NCI-H524 treated with DMSO at 0.1 percent for 48 hours (cell line): Measurements from ENCODE around the gene RASIP1.
"Not testable (repeated sequence)": the region's sequence is repeated elsewhere in the genome, so short reads cannot be mapped to it uniquely, and the experiment has no call there.

ENCODE experiments used
- DNase-seq: peaks from one replicate; lab custom pipeline; 2025; lab: John Stamatoyannopoulos, UW

The RASIP1 gene

GRCh38 chr19:48705431-48705830 lies 35.0 kb downstream of the RASIP1 start:
- no peak for DNase-seq

GRCh38 chr19:48703316-48703715 lies 37.1 kb downstream of the RASIP1 start:
- DNase-seq, result no peak

GRCh38 chr19:48702701-48703100 lies 37.7 kb downstream of the RASIP1 start:
- no peak for DNase-seq

- DNase-seq, result no peak
These were observed 42.4 kb downstream of the RASIP1 start for GRCh38 chr19:48698046-48698445.

GRCh38 chr19:48696353-48697010 lies 43.9 kb downstream of the RASIP1 start:
- no peak for DNase-seq

- no peak for DNase-seq
These were observed 44.6 kb downstream of the RASIP1 start, which contains the start of gene FUT2 for GRCh38 chr19:48695743-48696352. TSS of gene FUT2 (plus strand) at chr19:48695971. CDS start at chr19:48702957, 6,986 bp downstream.

- not testable (repeated sequence) for DNase-seq
These were observed 46.8 kb downstream of the RASIP1 start for GRCh38 chr19:48693629-48694028.

- no peak for DNase-seq
These were observed 51.0 kb downstream of the RASIP1 start for GRCh38 chr19:48689449-48689848.

GRCh38 chr19:48687776-48688175 lies 52.6 kb downstream of the RASIP1 start:
- DNase-seq, result no peak

- DNase-seq, result not testable (repeated sequence)
These were observed 53.8 kb downstream of the RASIP1 start for GRCh38 chr19:48686637-48687036.

GRCh38 chr19:48686088-48686487 lies 54.3 kb downstream of the RASIP1 start:
- no peak for DNase-seq

GRCh38 chr19:48685583-48685982 lies 54.8 kb downstream of the RASIP1 start:
- no peak for DNase-seq

GRCh38 chr19:48683349-48683748 lies 57.1 kb downstream of the RASIP1 start:
- DNase-seq, result no peak

GRCh38 chr19:48681127-48681470 lies 59.3 kb downstream of the RASIP1 start:
- no peak for DNase-seq

- no peak for DNase-seq
These were observed 59.8 kb downstream of the RASIP1 start for GRCh38 chr19:48680436-48681126.

- DNase-seq, result not testable (repeated sequence)
These were observed 60.4 kb downstream of the RASIP1 start for GRCh38 chr19:48680006-48680405.

GRCh38 chr19:48678201-48678600 lies 62.2 kb downstream of the RASIP1 start:
- DNase-seq, result no peak

GRCh38 chr19:48676887-48677286 lies 63.5 kb downstream of the RASIP1 start:
- no peak for DNase-seq

GRCh38 chr19:48676487-48676886 lies 63.9 kb downstream of the RASIP1 start:
- DNase-seq, result no peak

- peak; percentile 62 for DNase-seq
These were observed 65.2 kb downstream of the RASIP1 start for GRCh38 chr19:48674921-48675824.

GRCh38 chr19:48674216-48674809 lies 66.1 kb downstream of the RASIP1 start:
- no peak for DNase-seq
